Hematopoietic multipotent progenitor cell treated with erythropoietin and hydrocortisone succinate and interleukin-3 and kit ligand, for 15 days (in vitro differentiated cells): ENCODE results near the gene LUC7L3.

Experiments used
- DNase-seq: peaks from one replicate; pipeline ENCODE4 v3.0.0-alpha.2; 2015; ENCODE audit warnings: low spot score

Gene LUC7L3

GRCh38 chr17:50685691-50686493, 33.5 kb upstream of the LUC7L3 start:
- no peak for DNase-seq

- DNase-seq: no peak
Observed at GRCh38 chr17:50686494-50687199, 32.8 kb upstream of the LUC7L3 start.

- no peak for DNase-seq
Observed at GRCh38 chr17:50687200-50688066, 32.0 kb upstream of the LUC7L3 start.

GRCh38 chr17:50688245-50688644, 31.2 kb upstream of the LUC7L3 start:
- no peak for DNase-seq

- DNase-seq: no peak
Observed at GRCh38 chr17:50689251-50689650, 30.2 kb upstream of the LUC7L3 start.

- DNase-seq: no peak
Observed at GRCh38 chr17:50689956-50690886, 29.2 kb upstream of the LUC7L3 start.

GRCh38 chr17:50690887-50691549, 28.4 kb upstream of the LUC7L3 start:
- DNase-seq: no peak

- DNase-seq: no peak
Observed at GRCh38 chr17:50691550-50692447, 27.6 kb upstream of the LUC7L3 start.

GRCh38 chr17:50692448-50693035, 26.9 kb upstream of the LUC7L3 start:
- no peak for DNase-seq

- DNase-seq: no peak
Observed at GRCh38 chr17:50693036-50693682, 26.2 kb upstream of the LUC7L3 start.

- DNase-seq: no peak
Observed at GRCh38 chr17:50696365-50696879, 23.0 kb upstream of the LUC7L3 start.

- no peak for DNase-seq
Observed at GRCh38 chr17:50697062-50697461, 22.3 kb upstream of the LUC7L3 start.

- peak; percentile 19 for DNase-seq
Observed at GRCh38 chr17:50697663-50698272, 21.6 kb upstream of the LUC7L3 start.

- no peak for DNase-seq
Observed at GRCh38 chr17:50699410-50699809, 20.0 kb upstream of the LUC7L3 start.

- DNase-seq: no peak
Observed at GRCh38 chr17:50703162-50703561, 16.2 kb upstream of the LUC7L3 start.

GRCh38 chr17:50707289-50708049, 11.9 kb upstream of the LUC7L3 start, which contains the start of gene ANKRD40:
Gene ANKRD40, minus strand, starts transcription at chr17:50707914. Its CDS starts 260 bp downstream, at chr17:50707654.
- peak; percentile 88 for DNase-seq
